GM21737 (cell line): ENCODE measurements around the gene GPR37.

Experiments
- ATAC-seq: cut with Tn5 transposase; IDR thresholded peaks from one replicate; pipeline ENCODE4 v1.9.1; 2021; ENCODE audit warnings: mild to moderate bottlenecking, moderate library complexity; ENCODE audit not compliant: unreplicated experiment

Gene GPR37, protein sequence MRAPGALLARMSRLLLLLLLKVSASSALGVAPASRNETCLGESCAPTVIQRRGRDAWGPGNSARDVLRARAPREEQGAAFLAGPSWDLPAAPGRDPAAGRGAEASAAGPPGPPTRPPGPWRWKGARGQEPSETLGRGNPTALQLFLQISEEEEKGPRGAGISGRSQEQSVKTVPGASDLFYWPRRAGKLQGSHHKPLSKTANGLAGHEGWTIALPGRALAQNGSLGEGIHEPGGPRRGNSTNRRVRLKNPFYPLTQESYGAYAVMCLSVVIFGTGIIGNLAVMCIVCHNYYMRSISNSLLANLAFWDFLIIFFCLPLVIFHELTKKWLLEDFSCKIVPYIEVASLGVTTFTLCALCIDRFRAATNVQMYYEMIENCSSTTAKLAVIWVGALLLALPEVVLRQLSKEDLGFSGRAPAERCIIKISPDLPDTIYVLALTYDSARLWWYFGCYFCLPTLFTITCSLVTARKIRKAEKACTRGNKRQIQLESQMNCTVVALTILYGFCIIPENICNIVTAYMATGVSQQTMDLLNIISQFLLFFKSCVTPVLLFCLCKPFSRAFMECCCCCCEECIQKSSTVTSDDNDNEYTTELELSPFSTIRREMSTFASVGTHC

DNA sequence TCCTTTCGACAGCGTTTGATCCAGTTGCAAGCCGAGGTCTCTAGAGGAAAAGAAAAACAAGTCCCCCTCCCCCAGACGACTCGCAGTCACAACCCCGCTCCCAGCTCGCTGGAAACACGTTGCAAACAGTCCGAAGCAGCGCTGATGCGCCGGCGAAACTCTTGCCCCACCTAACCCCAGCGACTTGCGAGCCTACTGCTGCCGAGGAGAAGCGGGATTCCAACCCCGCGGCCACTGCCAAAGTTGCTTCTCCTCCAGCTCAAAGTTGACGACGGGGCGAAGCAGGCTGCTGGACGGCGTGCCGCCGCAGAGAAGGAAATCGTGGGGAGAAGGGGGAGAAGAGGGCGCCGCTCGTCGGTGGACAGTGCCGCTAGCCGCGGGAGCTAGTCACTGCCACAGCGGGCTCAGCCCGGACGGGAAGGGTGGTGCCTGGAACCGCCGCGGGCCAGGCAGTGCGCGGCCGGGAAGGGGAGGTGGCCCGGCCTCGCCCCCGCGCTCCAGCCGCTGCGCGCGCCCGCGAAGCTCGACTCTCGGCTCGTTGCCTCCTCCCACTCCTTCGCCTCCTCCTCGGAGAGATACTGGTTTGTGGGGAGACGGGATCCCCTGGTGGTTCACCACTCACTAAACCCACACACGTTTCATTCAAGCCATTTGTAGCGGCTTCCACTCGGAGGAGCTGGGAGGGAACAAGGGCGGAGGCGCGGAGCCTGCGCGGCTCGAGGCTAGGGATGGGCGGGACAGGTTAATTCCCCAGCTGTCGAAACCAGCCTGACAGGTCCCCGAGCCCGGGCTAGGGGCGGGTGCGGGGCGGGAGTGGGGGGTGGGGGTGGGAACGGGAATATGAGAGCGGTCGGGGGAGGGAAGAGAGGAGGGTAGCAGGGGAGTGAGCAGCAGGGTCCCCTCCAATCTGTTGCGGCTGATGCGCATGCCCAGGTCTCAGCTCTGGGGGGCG, at the start of gene GPR37:
TSS of gene GPR37 (minus strand) at position 392 of the 952 bp plus-strand sequence. CDS start 816 bp downstream, outside the sequence.
- peak; percentile 70 for ATAC-seq

- ATAC-seq = no peak
Measured at GRCh38 chr7:124813994-124814798, 48.6 kb upstream of the GPR37 start.

DNA sequence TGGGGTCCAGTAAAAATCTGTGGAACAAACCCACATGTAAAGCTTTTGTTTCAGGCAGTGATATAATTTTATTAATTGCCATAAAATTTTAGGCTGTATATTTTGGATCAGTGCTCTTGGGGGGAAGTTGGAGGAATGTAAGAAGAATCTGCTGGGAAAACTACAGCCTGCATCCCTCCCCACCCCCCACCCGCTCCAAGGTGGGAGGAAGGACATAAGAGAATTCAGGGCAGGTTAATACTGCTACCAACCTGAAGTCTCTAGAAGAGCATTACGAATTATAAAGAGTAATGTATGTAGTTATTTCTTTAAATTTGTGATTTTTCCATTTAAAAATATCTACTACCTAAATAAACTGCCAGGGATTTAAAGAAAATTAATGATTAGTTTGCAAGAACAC, 47.2 kb upstream of the GPR37 start:
- no peak for ATAC-seq

- ATAC-seq = no peak
Measured at GRCh38 chr7:124811341-124811740, 45.7 kb upstream of the GPR37 start.

DNA sequence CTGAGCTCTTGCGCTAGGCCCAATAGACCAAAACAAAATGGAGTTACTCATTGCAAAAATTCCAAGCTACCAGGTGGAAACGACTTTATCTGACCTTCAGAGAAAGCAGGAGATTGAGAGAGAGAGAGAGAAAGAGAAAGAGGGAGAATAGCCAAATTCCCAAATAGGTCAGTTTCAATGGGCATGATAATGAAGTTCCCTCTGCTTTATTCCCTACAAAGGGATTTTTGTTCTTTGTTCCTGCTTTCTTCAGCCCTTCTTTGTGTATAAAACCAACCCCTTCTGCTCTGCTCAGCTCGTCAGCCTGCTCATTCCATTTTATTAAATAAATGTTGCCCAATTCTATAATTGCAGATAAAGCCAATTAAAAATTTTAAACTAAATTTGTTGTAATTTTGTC, 45.0 kb upstream of the GPR37 start:
- no peak for ATAC-seq

GRCh38 chr7:124808206-124808605, 42.6 kb upstream of the GPR37 start:
- ATAC-seq = no peak

GRCh38 chr7:124801330-124801895, 35.8 kb upstream of the GPR37 start:
- no peak for ATAC-seq

GRCh38 chr7:124800386-124800785, 34.8 kb upstream of the GPR37 start:
- ATAC-seq = no peak

DNA sequence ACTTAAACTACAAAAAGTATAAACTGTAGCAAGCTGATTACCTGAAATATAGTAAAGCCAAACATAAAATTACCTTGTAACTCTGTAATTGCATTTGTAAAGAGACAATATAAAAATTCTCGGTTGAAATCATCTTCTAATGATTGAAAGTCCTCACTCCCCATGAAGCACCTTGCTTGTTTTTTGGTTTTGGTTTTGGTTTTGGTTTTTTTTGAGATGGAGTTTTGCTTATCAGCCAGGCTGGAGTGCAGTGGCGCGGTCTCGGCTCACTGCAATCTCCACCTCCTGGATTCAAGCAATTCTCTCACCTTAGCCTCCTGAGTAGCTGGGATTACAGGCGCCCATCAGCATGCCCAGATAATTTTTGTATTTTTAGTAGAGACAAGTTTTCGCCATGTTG, 33.9 kb upstream of the GPR37 start:
- ATAC-seq = no peak

DNA sequence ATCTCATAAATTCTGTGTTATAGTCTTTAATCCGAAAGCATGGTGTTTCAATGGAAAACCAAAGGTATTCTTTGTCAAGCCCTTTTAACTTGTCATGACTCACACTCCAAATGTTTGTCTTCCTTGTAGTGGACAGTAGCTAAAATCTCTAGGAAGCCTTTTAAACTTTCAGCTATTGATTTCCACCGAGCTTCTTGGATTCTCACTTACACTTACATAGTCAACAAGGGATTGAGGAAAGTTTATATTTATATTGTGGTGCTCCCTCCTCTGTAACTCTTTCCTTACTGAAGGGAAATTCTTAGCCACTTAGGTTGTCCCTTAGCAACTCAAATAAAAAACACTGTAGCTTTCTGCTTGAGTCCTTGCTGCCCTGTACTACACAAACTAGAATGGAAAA, 31.2 kb upstream of the GPR37 start:
- no peak for ATAC-seq

DNA sequence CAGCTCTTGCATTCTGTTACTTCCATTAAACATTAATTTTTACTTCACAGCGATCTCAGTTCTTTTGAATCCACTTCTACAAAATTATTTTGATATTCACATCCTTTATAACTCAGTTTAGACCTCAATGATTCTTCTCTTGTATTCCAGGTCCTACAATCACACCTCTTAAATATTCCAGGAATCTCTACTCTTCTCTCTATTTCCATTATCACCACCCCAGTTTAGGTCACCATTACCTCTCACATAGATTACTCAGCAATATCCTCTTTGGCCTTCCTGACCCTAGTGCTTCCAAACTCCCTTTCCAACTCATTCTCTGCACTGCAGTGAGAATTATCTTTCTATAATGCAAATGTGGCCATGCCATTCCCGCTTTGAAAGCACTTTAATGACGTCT, 27.1 kb upstream of the GPR37 start:
- ATAC-seq = no peak

- ATAC-seq = no peak
Measured at GRCh38 chr7:124792002-124792401, 26.4 kb upstream of the GPR37 start.

DNA sequence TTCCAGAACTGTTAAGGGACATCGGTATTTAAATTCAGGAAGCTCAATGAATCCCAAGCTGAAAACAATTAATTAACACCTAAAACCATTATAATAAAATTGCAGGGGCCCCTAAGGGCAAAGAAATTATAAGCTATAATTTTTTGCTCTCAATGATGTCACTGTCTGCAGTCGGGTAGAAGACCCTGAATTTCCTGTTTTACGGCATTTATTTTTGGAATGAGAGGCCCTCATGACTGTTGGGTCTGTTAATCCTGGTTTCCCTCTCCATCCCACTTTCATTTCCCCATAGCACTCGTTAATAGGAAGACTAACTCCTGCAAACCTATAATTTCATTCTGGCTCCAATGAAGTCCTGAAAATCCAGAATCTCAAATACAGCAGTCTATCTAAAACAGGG, 25.8 kb upstream of the GPR37 start:
- ATAC-seq = no peak

- ATAC-seq = no peak
Measured at GRCh38 chr7:124790645-124791044, 25.1 kb upstream of the GPR37 start.

DNA sequence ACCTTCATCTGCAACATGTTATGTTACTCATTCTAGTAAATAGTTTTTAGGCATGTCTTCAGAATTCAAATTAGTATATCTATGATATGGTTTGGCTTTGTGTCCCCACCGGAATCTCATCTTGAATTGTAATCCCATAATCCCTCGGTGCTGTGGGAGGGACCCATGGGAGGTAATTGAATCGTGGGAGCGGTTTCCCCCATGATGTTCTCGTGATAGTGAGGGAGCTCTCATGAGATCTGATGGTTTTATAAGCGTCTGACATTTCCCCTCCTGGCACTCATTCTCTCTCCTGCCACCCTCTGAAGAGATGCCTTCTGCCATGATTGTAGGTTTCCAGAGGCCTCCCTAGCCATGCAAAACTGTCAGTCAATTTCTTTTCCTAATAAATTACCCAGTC, 20.4 kb upstream of the GPR37 start:
- no peak for ATAC-seq

- peak; percentile 75 for ATAC-seq
Measured at GRCh38 chr7:124784879-124785818, 19.6 kb upstream of the GPR37 start.

GRCh38 chr7:124783271-124783670, 17.7 kb upstream of the GPR37 start:
- ATAC-seq = no peak

- no peak for ATAC-seq
Measured at GRCh38 chr7:124781907-124782734, 16.5 kb upstream of the GPR37 start.
